T-helper 17 cell (primary cell): ENCODE measurements around the gene C17orf107. TPM values are rescaled to one million over a fixed set of nuclear protein-coding genes. Genes with fewer than 3 reads are reported as not detected.

Experiments used
- ATAC-seq: fragments of 150-1000 bp; cut with Tn5 transposase; 2 replicates; pipeline ENCODE4 v1.10.0; 2021; ENCODE audit warnings: mild to moderate bottlenecking, moderate library complexity
- DNase-seq, 3 donors: peaks; one replicate each; pipeline versions ENCODE4 v3.0.0 to v3.0.0-alpha.2; 2020 to 2021
- H3K9me3 ChIP-seq: one replicate; pipeline ENCODE4 v1.7.0; 2013; ENCODE audit warnings: low read length, mild to moderate bottlenecking; ENCODE audit not compliant: control insufficient read depth, poor library complexity, severe bottlenecking
- H3K27ac Mint-ChIP-seq: one replicate; pipeline ENCODE4 v1.8.0; 2022; ENCODE audit warnings: mild to moderate bottlenecking, moderate library complexity, mixed read lengths
- H3K27me3 Mint-ChIP-seq: one replicate; pipeline ENCODE4 v1.8.0; 2022; ENCODE audit warnings: mixed read lengths
- H3K36me3 Mint-ChIP-seq: one replicate; pipeline ENCODE4 v1.8.0; 2022; ENCODE audit warnings: low read depth, mixed read lengths
- H3K4me1 Mint-ChIP-seq: one replicate; pipeline ENCODE4 v1.8.0; 2022; ENCODE audit warnings: mild to moderate bottlenecking, mixed read lengths
- H3K4me3 Mint-ChIP-seq: one replicate; pipeline ENCODE4 v1.8.0; 2022; ENCODE audit warnings: mild to moderate bottlenecking, moderate library complexity, mixed read lengths
- total RNA-seq, 4 donors: library from RNA in 2 of 4; stranded (reverse) in 2 of 4; gene quantifications; one replicate each; pipeline ENCODE4 v1.2.3 and lab custom pipeline; 2022 to 2026

The C17orf107 gene
- total RNA-seq, 2 donors from 2014 or later, result 10.7 to 12.8 TPM

DNA sequence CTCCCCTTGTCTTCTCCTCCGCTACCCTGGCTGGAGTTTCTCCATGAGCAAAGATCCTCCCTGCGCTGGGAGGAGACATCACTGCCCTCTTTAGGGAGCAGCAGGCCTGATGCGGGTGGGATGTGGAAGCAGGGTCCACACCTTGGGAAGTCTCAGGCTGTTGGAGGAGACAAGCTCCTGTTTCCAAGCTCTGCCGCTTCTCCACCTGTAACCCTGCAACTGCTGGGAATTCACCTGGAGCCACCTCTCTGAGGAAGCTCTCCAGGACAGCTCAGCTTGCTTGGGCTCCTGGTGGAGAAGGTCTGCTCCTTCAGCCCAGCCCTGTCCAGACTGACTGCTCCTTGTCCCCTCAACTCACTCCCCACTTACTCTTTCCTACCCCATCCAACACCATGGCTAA lies 14.8 kb upstream of the C17orf107 start:
- Mint-ChIP-seq H3K27me3 (no peaks in the 10 kb centered on the region), H3K4me1 (peaks cover 3% of the 10 kb centered on the region), H3K4me3 (no peak overlapping the region), H3K27ac (no peak overlapping the region), H3K36me3 (peaks cover 6% of the 10 kb centered on the region)
- H3K9me3 ChIP-seq, result no peaks in the 10 kb centered on the region
- DNase-seq (no peak), ATAC-seq (no peak)

DNA sequence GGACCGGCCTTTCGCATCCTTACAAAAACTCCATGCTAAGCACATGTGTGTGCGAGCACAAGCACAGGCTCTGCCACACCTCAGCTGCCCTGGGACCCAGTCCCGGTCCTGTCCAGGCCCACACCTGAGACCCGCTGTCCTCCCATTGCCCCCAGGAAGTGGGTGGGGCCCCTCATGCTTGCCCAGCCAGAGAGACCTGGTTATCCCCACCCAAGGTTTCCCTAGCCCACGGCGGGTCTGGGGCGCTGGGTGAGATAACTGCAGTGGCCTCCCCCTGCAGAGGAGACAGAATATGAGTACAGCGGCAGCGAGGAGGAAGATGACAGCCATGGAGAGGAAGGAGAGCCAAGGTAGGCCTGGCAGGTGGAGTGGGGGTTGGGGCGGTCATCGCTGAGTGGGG lies 12.5 kb upstream of the C17orf107 start:
- H3K36me3 Mint-ChIP-seq, result peaks cover 6% of the 10 kb centered on the region

GRCh38 chr17:4887581-4887980 lies 11.8 kb upstream of the C17orf107 start:
- Mint-ChIP-seq H3K27ac (no peak overlapping the region), H3K27me3 (no peaks in the 10 kb centered on the region)

More for the DNA sequence above, 12.5 kb upstream of the C17orf107 start:
- Mint-ChIP-seq H3K4me1 (peaks cover 3% of the 10 kb centered on the region), H3K27ac (peak overlapping the region; percentile 37), H3K4me3 (no peak overlapping the region), H3K27me3 (no peaks in the 10 kb centered on the region)
- no peak for DNase-seq
- ATAC-seq, result no peak
- no peaks in the 10 kb centered on the region for H3K9me3 ChIP-seq

DNA sequence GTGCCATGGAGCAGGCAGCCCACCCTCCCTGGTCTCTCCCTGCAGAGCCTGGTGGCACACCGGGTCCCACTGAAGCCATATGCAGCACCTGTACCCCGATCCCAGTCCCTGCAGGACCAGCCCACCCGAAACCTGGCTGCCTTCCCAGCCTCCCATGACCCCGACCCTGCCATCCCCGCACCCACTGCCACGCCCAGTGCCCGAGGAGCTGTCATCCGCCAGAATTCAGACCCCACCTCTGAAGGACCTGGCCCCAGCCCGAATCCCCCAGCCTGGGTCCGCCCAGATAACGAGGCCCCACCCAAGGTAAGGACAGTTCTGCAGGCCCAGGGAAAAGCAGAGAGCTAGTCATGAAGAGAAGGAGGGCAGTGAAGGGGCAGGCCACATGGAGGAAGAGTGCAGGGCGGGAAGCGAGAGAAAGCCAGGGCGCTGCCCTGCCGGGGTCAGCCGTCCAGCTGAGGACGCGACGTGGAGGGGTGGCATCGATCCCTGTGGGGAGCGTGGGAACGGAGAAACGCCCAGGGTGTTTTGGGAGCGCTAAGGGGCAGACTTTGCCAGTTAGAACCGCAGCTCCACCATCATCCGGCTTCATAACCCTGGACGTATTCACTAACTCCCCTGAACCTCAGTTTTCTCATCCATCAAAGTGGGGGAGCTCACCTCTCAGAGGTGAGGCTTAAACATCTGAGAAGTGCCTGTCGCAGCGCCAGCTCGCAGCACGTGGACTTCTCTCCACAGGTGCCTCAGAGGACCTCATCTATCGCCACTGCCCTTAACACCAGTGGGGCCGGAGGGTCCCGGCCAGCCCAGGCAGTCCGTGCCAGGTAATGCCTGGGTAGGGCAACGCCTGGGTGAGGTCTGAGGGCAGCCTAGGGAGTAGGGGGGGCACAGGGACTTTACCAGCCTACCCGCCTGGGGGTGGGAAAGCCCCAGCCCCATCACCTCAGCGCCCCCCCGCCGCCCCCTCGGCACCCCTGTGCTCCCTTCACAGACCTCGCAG lies 7.6 kb upstream of the C17orf107 start:
- Mint-ChIP-seq H3K36me3 (peaks cover 6% of the 10 kb centered on the region), H3K4me1 (peaks cover 3% of the 10 kb centered on the region), H3K27me3 (no peaks in the 10 kb centered on the region), H3K27ac (no peak overlapping the region), H3K4me3 (no peak overlapping the region)
- ATAC-seq, result no peak
- DNase-seq, result no peak
- H3K9me3 ChIP-seq, result no peaks in the 10 kb centered on the region

More at GRCh38 chr17:4887581-4887980, 11.8 kb upstream of the C17orf107 start:
- peaks cover 6% of the 10 kb centered on the region for H3K36me3 Mint-ChIP-seq
- peaks cover 3% of the 10 kb centered on the region for H3K4me1 Mint-ChIP-seq
- ATAC-seq, result no peak
- H3K9me3 ChIP-seq, result no peaks in the 10 kb centered on the region
- DNase-seq, result no peak
- H3K4me3 Mint-ChIP-seq, result no peak overlapping the region

GRCh38 chr17:4892499-4893221 lies 6.7 kb upstream of the C17orf107 start:
- no peak for ATAC-seq
- Mint-ChIP-seq H3K4me3 (no peak overlapping the region), H3K27me3 (no peaks in the 10 kb centered on the region), H3K36me3 (peaks cover 2% of the 10 kb centered on the region), H3K27ac (no peak overlapping the region), H3K4me1 (peaks cover 3% of the 10 kb centered on the region)
- DNase-seq, result no peak
- H3K9me3 ChIP-seq, result no peaks in the 10 kb centered on the region

DNA sequence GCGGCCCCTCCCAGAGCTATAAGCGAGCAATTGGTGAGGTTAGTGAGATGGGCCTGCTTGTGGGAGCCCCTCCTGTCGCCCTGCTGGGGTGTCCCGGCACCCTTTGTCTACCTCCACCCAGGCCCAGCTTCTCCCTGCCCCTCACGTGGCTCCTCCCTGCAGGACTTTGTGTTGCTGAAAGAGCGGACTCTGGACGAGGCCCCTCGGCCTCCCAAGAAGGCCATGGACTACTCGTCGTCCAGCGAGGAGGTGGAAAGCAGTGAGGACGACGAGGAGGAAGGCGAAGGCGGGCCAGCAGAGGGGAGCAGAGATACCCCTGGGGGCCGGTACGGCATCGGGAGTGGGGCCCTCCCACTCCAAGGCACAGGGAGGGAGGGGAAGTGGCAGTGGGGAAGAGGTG lies 6.1 kb upstream of the C17orf107 start:
- H3K27me3 Mint-ChIP-seq, result no peaks in the 10 kb centered on the region
- peaks cover 5% of the 10 kb centered on the region for H3K4me1 Mint-ChIP-seq
- ATAC-seq (no peak), DNase-seq (no peak)
- H3K4me3 Mint-ChIP-seq, result no peak overlapping the region
- H3K9me3 ChIP-seq, result no peaks in the 10 kb centered on the region
- H3K36me3 Mint-ChIP-seq, result peaks cover 2% of the 10 kb centered on the region
- no peak overlapping the region for H3K27ac Mint-ChIP-seq

GRCh38 chr17:4893721-4894560 lies 5.4 kb upstream of the C17orf107 start:
- peaks cover 2% of the 10 kb centered on the region for H3K36me3 Mint-ChIP-seq
- H3K27me3 Mint-ChIP-seq, result no peaks in the 10 kb centered on the region
- ATAC-seq, result no peak
- no peak for DNase-seq
- H3K4me3 Mint-ChIP-seq, result no peak overlapping the region
- H3K9me3 ChIP-seq, result no peaks in the 10 kb centered on the region
- H3K27ac Mint-ChIP-seq, result no peak overlapping the region
- H3K4me1 Mint-ChIP-seq, result peaks cover 8% of the 10 kb centered on the region

GRCh38 chr17:4895121-4895520 lies 4.2 kb upstream of the C17orf107 start:
- no peaks in the 10 kb centered on the region for H3K36me3 Mint-ChIP-seq
- no peaks in the 10 kb centered on the region for H3K9me3 ChIP-seq
- no peak for ATAC-seq
- no peaks in the 10 kb centered on the region for H3K27me3 Mint-ChIP-seq
- H3K4me3 Mint-ChIP-seq, result no peak overlapping the region
- DNase-seq, result no peak
- peaks cover 10% of the 10 kb centered on the region for H3K4me1 Mint-ChIP-seq
- no peak overlapping the region for H3K27ac Mint-ChIP-seq

GRCh38 chr17:4895657-4896331 lies 3.5 kb upstream of the C17orf107 start:
- Mint-ChIP-seq H3K4me3 (no peak overlapping the region), H3K36me3 (no peaks in the 10 kb centered on the region)

DNA sequence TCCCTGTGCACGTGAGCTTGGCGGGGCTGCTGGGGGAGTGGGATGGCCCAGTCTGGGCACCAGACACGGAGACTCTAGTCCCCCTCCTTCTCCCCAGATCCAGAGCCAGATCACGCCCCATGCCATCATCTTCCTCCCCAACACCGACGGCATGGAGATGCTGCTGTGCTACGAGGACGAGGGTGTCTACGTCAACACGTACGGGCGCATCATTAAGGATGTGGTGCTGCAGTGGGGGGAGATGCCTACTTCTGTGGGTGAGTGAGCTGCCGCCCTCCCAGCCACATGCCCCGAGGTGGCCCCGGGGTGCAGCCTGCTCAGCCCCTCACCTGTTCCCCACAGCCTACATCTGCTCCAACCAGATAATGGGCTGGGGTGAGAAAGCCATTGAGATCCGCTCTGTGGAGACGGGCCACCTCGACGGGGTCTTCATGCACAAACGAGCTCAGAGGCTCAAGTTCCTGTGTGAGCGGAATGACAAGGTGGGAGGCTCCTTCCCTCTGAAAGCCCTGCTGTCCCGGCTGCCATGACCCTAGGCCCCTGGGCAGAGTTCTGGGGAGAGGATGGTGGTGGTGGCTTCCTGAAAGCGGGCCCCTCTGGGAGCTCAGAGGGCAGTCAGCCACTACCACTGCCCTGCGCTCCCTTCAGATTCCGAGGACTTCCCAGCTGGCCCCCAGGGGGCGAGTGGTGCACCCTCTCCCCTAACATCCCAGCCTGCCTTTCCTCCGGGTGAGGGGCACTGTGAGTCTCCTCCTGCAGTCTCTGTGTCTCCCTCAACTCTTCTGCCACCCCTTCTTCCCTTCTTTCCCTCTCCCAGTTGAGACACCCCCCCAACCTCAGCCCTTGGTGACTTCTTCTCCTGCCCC lies 2.8 kb upstream of the C17orf107 start:
- Mint-ChIP-seq H3K4me1 (peaks cover 16% of the 10 kb centered on the region), H3K36me3 (no peaks in the 10 kb centered on the region), H3K27me3 (no peaks in the 10 kb centered on the region), H3K4me3 (no peak overlapping the region), H3K27ac (no peak overlapping the region)
- DNase-seq (no peak), ATAC-seq (no peak)
- H3K9me3 ChIP-seq, result no peaks in the 10 kb centered on the region

More at GRCh38 chr17:4895657-4896331, 3.5 kb upstream of the C17orf107 start:
- no peaks in the 10 kb centered on the region for H3K9me3 ChIP-seq
- ATAC-seq, result no peak
- Mint-ChIP-seq H3K27me3 (no peaks in the 10 kb centered on the region), H3K27ac (no peak overlapping the region), H3K4me1 (peaks cover 12% of the 10 kb centered on the region)
- DNase-seq, result no peak

DNA sequence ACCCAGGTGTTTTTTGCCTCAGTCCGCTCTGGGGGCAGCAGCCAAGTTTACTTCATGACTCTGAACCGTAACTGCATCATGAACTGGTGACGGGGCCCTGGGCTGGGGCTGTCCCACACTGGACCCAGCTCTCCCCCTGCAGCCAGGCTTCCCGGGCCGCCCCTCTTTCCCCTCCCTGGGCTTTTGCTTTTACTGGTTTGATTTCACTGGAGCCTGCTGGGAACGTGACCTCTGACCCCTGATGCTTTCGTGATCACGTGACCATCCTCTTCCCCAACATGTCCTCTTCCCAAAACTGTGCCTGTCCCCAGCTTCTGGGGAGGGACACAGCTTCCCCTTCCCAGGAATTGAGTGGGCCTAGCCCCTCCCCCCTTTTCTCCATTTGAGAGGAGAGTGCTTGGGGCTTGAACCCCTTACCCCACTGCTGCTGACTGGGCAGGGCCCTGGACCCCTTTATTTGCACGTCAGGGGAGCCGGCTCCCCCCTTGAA lies 2.1 kb upstream of the C17orf107 start:
- Mint-ChIP-seq H3K27ac (no peak overlapping the region), H3K36me3 (no peaks in the 10 kb centered on the region)
- H3K9me3 ChIP-seq, result no peaks in the 10 kb centered on the region

More for the DNA sequence above, 2.1 kb upstream of the C17orf107 start:
- peaks cover 16% of the 10 kb centered on the region for H3K4me1 Mint-ChIP-seq
- no peak for ATAC-seq
- no peak for DNase-seq
- no peaks in the 10 kb centered on the region for H3K27me3 Mint-ChIP-seq
- H3K4me3 Mint-ChIP-seq, result no peak overlapping the region
